ENCODE measurements around the gene NAGPA.

Gene NAGPA

DNA sequence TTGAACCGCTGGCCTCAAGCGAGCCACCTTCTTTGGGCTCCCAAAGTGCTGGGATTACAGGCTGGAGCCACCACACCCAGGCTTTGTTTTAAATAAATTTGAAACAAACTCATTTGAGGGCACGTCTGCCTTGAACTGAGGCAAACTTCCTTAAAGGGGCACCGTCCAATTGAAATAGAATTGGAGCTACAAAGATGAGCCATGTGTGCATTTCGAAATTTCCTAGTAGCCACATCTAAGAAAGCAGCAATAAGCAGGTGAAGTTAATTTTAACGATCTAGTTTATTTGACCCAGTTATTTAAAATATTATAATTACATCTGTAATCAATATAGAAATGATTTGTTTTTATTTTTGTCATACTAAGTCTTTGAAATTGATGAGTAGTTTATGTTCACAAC, 32.8 kb upstream of the NAGPA start:
- DNase-seq (ENCODE audit: extremely low read depth, low read depth) = no peak
- no peak for TF ChIP-seq CTCF (IDR thresholded peaks at IDR 0.05; ENCODE audit: low read depth, low read length, missing control alignments)
- no peak overlapping the region for H3K4me3 ChIP-seq (replicated peaks; ENCODE audit: low read depth, low read length)

- TF ChIP-seq CTCF (IDR thresholded peaks at IDR 0.05; ENCODE audit: low read depth, low read length, missing control alignments) = no peak
- no peak within 1 kb of the TSS for H3K4me3 ChIP-seq (replicated peaks; ENCODE audit: low read depth, low read length)
- DNase-seq (ENCODE audit: extremely low read depth, low read depth) = no peak
These were observed 32.1 kb upstream of the NAGPA start, which contains the start of gene C16orf89 for GRCh38 chr16:5065813-5066212. TSS of gene C16orf89 (minus strand) at chr16:5065956. CDS start at chr16:5065908, 48 bp downstream.

DNA sequence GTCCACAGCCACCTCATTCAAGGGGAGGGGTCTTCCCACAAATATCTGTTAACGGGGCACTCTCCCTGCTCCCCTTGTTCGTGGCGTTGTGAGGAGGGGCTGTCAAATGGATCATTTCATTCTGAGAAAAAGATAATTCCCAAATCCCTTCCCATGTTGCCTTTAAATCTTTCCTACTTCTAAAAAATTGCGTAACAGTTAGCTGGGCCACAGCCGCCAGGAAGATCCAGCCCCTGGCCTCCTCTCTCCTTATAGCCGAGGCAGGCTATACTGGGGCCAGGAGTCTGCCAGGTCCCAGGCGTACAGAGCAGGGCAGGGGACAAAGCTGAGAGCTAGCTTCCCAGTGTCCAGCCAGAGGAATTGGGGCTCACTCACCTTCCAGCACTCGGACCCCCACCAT, 31.6 kb upstream of the NAGPA start:
- no peak for TF ChIP-seq CTCF (IDR thresholded peaks at IDR 0.05; ENCODE audit: low read depth, low read length, missing control alignments)
- H3K4me3 ChIP-seq (replicated peaks; ENCODE audit: low read depth, low read length) = no peak overlapping the region
- no peak for DNase-seq (ENCODE audit: extremely low read depth, low read depth)

GRCh38 chr16:5064915-5065314, 31.2 kb upstream of the NAGPA start:
- no peak for TF ChIP-seq CTCF (IDR thresholded peaks at IDR 0.05; ENCODE audit: low read depth, low read length, missing control alignments)
- no peak for DNase-seq (ENCODE audit: extremely low read depth, low read depth)
- H3K4me3 ChIP-seq (replicated peaks; ENCODE audit: low read depth, low read length) = no peak overlapping the region

GRCh38 chr16:5062790-5063765, 29.3 kb upstream of the NAGPA start:
- no peak for DNase-seq (ENCODE audit: extremely low read depth, low read depth)

DNA sequence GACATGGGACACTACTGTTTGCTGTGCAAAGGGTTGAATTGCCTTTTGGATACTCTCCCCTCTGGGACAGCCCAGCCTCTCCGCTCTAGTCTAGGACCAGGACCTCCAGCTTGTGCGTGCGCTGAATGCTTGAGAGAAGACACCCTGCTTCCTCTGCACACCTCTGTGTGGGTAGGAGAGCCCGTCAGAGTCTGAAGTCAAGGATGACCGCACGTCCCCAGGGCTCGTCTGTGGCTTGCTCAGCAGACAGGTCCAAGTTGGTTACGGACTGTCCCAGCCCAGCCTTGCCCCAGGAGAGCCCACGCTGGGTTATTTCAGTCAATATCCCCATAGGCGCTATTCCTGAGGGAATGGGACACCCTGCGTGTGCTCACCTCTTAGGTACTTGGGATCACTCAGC, 28.3 kb upstream of the NAGPA start:
- no peak for TF ChIP-seq CTCF (IDR thresholded peaks at IDR 0.05; ENCODE audit: low read depth, low read length, missing control alignments)
- DNase-seq (ENCODE audit: extremely low read depth, low read depth) = no peak
- no peak overlapping the region for H3K4me3 ChIP-seq (replicated peaks; ENCODE audit: low read depth, low read length)

More at GRCh38 chr16:5062790-5063765, 29.3 kb upstream of the NAGPA start:
- no peak for TF ChIP-seq CTCF (IDR thresholded peaks at IDR 0.05; ENCODE audit: low read depth, low read length, missing control alignments)
- no peak overlapping the region for H3K4me3 ChIP-seq (replicated peaks; ENCODE audit: low read depth, low read length)

All from HFF-Myc (cell line).